Measurements from ENCODE around the gene ABCB10. TPM values are rescaled to one million over a fixed set of nuclear protein-coding genes. Genes with fewer than 3 reads are reported as not detected.
"Not testable (repeated sequence)": the region's sequence is repeated elsewhere in the genome, so short reads cannot be mapped to it uniquely, and the experiment has no call there.

Gene ABCB10
- total RNA-seq, 1 donor from 2014 or later, result 17.3 TPM

DNA sequence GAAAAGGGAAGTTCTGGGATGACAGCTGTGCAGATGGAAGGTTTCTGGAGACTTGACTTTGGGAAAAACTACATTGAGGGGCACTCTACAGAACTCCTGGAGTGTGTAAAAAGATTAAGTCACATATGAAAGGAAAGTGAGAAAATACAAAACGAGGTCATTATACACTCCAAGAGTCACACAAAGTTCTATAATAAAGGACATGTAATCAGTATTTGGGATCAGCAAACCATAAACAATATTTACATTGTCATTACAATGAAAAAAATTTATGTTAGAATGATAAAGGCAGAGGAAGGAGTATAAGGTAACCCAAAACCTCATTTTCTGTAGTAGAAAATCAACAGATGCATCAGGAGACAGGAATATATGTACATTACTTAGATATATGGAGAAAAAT lies 73.2 kb downstream of the ABCB10 start:
- intact Hi-C loops (cut with DNase I), result no loop called here
- H3K27me3 ChIP-seq, result no peaks in the 10 kb centered on the region
- DNase-seq (no peak), ATAC-seq (no peak)
- TF ChIP-seq, protein P1, sequence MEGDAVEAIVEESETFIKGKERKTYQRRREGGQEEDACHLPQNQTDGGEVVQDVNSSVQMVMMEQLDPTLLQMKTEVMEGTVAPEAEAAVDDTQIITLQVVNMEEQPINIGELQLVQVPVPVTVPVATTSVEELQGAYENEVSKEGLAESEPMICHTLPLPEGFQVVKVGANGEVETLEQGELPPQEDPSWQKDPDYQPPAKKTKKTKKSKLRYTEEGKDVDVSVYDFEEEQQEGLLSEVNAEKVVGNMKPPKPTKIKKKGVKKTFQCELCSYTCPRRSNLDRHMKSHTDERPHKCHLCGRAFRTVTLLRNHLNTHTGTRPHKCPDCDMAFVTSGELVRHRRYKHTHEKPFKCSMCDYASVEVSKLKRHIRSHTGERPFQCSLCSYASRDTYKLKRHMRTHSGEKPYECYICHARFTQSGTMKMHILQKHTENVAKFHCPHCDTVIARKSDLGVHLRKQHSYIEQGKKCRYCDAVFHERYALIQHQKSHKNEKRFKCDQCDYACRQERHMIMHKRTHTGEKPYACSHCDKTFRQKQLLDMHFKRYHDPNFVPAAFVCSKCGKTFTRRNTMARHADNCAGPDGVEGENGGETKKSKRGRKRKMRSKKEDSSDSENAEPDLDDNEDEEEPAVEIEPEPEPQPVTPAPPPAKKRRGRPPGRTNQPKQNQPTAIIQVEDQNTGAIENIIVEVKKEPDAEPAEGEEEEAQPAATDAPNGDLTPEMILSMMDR (IDR thresholded peaks at IDR 0.05), result no peak
- H3K36me3 ChIP-seq, result peaks cover 96% of the 10 kb centered on the region
- no peaks in the 10 kb centered on the region for H3K9me3 ChIP-seq
- no peaks in the 10 kb centered on the region for H3K4me1 ChIP-seq
- H3K27ac ChIP-seq, result no peak overlapping the region
- H3K4me3 ChIP-seq, result no peak overlapping the region

DNA sequence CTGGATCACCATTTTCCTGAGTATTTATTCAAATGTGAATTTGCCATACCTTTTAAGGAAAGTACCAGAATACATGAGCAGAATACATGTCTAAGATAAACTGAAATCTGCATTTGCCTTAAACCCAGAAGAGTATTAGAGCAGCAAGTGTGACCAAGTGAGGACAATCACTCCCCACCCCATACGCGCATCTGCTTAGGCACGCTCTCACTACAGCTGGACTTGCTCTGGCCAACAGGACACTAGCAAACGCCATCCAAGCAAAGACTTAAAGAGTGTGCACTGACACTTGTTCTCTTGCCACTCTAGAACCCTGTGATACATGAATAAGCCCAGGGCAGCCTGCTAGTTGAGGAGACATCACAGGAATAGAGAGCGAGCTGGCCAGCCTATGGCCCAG lies 76.0 kb downstream of the ABCB10 start:
- Histone ChIP-seq H3K27ac (no peak overlapping the region), H3K9me3 (no peaks in the 10 kb centered on the region), H3K4me1 (no peaks in the 10 kb centered on the region), H3K4me3 (no peak overlapping the region), H3K27me3 (no peaks in the 10 kb centered on the region), H3K36me3 (peaks cover 89% of the 10 kb centered on the region)
- TF ChIP-seq, protein P1 (IDR thresholded peaks at IDR 0.05), result no peak
- ATAC-seq (no peak), DNase-seq (no peak)
- intact Hi-C loops (cut with DNase I), result no loop called here

DNA sequence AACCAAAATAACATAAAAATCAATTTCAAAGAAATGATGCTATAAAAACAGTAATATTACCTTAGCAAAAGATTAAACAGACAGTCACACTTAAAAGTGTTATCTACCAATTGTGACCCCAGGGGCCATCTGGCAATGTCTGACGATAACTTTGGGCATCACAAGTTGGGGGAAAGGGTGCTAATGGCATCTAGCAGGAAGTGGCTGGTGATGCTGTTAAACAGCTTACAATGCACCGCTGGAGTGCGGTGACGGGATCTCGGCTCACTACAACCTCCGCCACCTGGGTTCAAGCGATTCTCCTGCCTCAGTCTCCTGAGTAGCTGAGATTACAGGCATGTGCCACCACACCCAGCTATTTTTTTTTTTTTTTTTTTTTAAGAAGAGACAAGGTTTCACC lies 78.0 kb downstream of the ABCB10 start:
- intact Hi-C loops (cut with DNase I), result no loop called here
- TF ChIP-seq, protein P1 (IDR thresholded peaks at IDR 0.05), result no peak

DNA sequence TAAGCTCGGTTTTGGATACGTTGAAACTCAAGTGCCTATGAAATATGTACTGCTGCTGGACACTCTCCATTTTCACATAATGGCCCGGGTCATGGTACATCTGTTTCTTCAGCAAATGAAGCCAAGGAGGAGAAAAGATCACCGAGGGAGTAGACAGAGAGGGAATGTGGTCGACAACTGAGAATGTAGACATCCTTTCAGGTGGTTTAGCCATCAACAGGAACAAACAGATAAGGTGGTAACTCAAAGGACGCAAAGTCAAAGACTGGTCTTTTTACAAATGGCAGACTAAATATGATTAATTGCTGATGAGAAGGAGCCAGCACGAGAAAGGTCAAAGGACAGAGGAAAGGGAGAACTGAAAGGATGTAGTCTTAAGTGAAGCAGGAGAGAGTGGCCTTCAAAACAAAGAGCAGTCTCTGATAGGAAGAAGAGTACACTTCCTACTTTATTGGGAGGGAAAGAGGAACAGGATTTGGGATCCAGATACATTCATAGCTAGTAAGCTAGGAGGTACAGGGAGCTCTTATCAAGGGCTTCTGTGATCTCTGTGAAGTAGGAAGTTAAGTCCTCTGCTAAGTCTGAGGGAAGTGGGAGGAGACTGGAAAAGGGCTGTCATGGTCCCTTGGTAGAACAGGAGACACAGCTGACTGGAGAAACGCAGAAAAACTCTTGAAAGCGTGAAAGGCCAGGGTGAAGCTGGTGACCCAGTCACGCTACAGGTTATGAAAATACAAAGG lies 78.7 kb downstream of the ABCB10 start:
- Histone ChIP-seq H3K27ac (no peak overlapping the region), H3K27me3 (no peaks in the 10 kb centered on the region), H3K4me1 (no peaks in the 10 kb centered on the region), H3K9me3 (no peaks in the 10 kb centered on the region), H3K4me3 (no peak overlapping the region), H3K36me3 (peaks cover 87% of the 10 kb centered on the region)
- ATAC-seq (no peak), DNase-seq (no peak)
- TF ChIP-seq, protein P1 (IDR thresholded peaks at IDR 0.05), result no peak
- intact Hi-C loops (cut with DNase I), result loop anchor here (10.0 kb wide), 1 partner anchor 225 kb away; no protein-coding TSS in a partner anchor

More for the DNA sequence above, 78.0 kb downstream of the ABCB10 start:
- Histone ChIP-seq H3K4me1 (no peaks in the 10 kb centered on the region), H3K36me3 (peaks cover 87% of the 10 kb centered on the region), H3K27ac (no peak overlapping the region), H3K9me3 (no peaks in the 10 kb centered on the region), H3K4me3 (no peak overlapping the region), H3K27me3 (no peaks in the 10 kb centered on the region)
- ATAC-seq (no peak), DNase-seq (no peak)

DNA sequence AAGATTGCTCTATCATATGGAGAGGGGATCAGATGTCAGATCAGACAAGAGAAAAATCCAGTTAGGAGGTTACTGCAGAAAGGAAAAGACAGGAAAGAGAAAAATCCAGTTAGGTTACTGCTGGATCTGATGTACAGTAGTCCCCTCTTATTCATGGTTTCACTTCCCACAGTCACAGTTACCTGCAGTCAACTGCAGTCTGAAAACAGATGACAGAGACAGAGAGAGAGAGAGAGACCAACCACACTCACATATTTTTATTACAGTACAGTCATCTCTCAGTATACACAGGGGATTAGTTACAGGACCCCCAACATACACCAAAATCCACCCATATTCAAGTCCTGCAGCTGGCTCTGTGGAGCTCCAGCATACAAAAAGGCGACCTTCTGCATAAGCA lies 79.7 kb downstream of the ABCB10 start:
- Histone ChIP-seq H3K27me3 (no peaks in the 10 kb centered on the region), H3K27ac (no peak overlapping the region), H3K9me3 (no peaks in the 10 kb centered on the region), H3K4me1 (no peaks in the 10 kb centered on the region), H3K4me3 (no peak overlapping the region), H3K36me3 (peaks cover 87% of the 10 kb centered on the region)
- DNase-seq (no peak), ATAC-seq (no peak)
- intact Hi-C loops (cut with DNase I), result loop anchor here (10.0 kb wide), 1 partner anchor 224 kb away; no protein-coding TSS in a partner anchor
- TF ChIP-seq, protein P1 (IDR thresholded peaks at IDR 0.05), result no peak

DNA sequence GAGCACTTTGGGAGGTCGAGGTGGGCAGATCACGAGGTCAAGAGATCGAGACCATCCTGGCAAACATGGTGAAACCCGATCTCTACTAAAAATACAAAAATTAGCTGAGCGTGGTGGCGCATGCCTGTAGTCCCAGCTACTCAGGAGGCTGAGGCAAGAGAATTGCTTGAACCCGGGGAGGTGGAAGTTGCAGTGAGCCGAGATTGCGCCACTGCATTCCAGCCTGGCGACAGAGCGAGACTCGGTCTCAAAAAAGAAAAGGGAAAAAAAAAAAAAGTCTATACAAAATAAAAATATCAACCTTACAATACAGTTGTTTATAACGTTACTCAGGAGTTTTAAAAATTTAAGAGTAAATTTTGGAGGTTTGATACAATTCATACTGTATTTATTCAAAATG lies 82.6 kb downstream of the ABCB10 start:
- H3K27me3 ChIP-seq, H3K4me1 ChIP-seq, DNase-seq, H3K9me3 ChIP-seq, H3K4me3 ChIP-seq, H3K27ac ChIP-seq, ATAC-seq: not testable (repeated sequence)
- intact Hi-C loops (cut with DNase I), result loop anchor here (10.0 kb wide), 1 partner anchor 221 kb away; no protein-coding TSS in a partner anchor
- H3K36me3 ChIP-seq, result peaks cover 81% of the 10 kb centered on the region

Data from upper lobe of right lung (tissue), 1 donor.